Fibroblast of lung (primary cell): ENCODE measurements around the gene CIAO3. TPM values are rescaled to one million over a fixed set of nuclear protein-coding genes. Genes with fewer than 3 reads are reported as not detected.
A peak's percentile ranks its signal among the peaks of the same experiment; 100 is the strongest.

Source experiments
- DNase-seq, 2 donors: peaks; one replicate each; pipeline versions ENCODE4 v3.0.0 to v3.0.0-alpha.2; 2010; ENCODE audit warnings: low read depth in 2 of 2
- H2AFZ ChIP-seq: 2 replicates; pipeline ENCODE4 v1.5.1; 2012; ENCODE audit warnings: low read length, control low read depth, inconsistent platforms
- H3K27ac ChIP-seq: 2 replicates; pipeline ENCODE4 v1.5.1; 2011; ENCODE audit warnings: low read length, control low read depth; ENCODE audit not compliant: insufficient read depth
- H3K27me3 ChIP-seq: 2 replicates; pipeline ENCODE4 v1.5.1; 2011; ENCODE audit warnings: mild to moderate bottlenecking, low read length; ENCODE audit not compliant: control insufficient read depth, insufficient read depth
- H3K36me3 ChIP-seq: 2 replicates; pipeline ENCODE4 v1.5.1; 2011; ENCODE audit warnings: low read length; ENCODE audit not compliant: control insufficient read depth, insufficient read depth
- H3K4me1 ChIP-seq: 2 replicates; pipeline ENCODE4 v1.5.1; 2011; ENCODE audit warnings: low read length; ENCODE audit not compliant: control insufficient read depth, insufficient read depth; ENCODE audit errors: extremely low read depth
- H3K4me2 ChIP-seq: 2 replicates; pipeline ENCODE4 v1.5.1; 2011; ENCODE audit warnings: low read length, control low read depth; ENCODE audit not compliant: insufficient read depth; ENCODE audit errors: extremely low read depth
- H3K4me3 ChIP-seq, 4 experiments: fragments of 200-600 bp in 1 of 4; sonication (generic) in 1 of 4; replicated peaks in 1 of 4; 2 replicates each; pipeline ENCODE4 v1.5.1; 2011 to 2016; ENCODE audit warnings: low read length in 4 of 4, low read depth in 3 of 4, mild to moderate bottlenecking in 3 of 4, control low read depth in 2 of 4, inconsistent platforms in 1 of 4, mixed read lengths in 1 of 4; ENCODE audit not compliant: insufficient read depth in 1 of 4; ENCODE audit errors: control extremely low read depth in 1 of 4
- H3K79me2 ChIP-seq: 2 replicates; pipeline ENCODE4 v1.5.1; 2012; ENCODE audit warnings: mild to moderate bottlenecking, low read length, inconsistent platforms; ENCODE audit not compliant: control insufficient read depth, insufficient read depth
- H3K9ac ChIP-seq: 2 replicates; pipeline ENCODE4 v1.5.1; 2011; ENCODE audit warnings: mild to moderate bottlenecking, low read length, control low read depth; ENCODE audit not compliant: insufficient read depth
- H3K9me3 ChIP-seq: 2 replicates; pipeline ENCODE4 v1.5.1; 2012; ENCODE audit warnings: low read depth, low read length; ENCODE audit not compliant: control insufficient read depth, insufficient read depth
- H4K20me1 ChIP-seq: 2 replicates; pipeline ENCODE4 v1.5.1; 2011; ENCODE audit warnings: low read length; ENCODE audit not compliant: control insufficient read depth, insufficient read depth; ENCODE audit errors: extremely low read depth
- EZH2 ChIP-seq: IDR thresholded peaks from 2 replicates; pipeline ENCODE4 v1.5.1; 2012; ENCODE audit warnings: low read length, control low read depth, mild to moderate bottlenecking; ENCODE audit errors: missing control alignments
- polyA plus RNA-seq, 2 donors: library from polyadenylated mRNA; depleted of rRNA in 1 of 2; stranded (reverse) in 1 of 2; unstranded in 1 of 2; fragments of >200 nt; gene quantifications; 2 replicates each; pipeline ENCODE4 v1.2.1, GENCODE V29; 2011 to 2012; ENCODE audit warnings: missing spikeins in 1 of 2
- total RNA-seq: library from RNA; depleted of rRNA; stranded (reverse); fragments of >200 nt; gene quantifications from 2 replicates; pipeline ENCODE4 v1.2.1, GENCODE V29; 2014
- TF ChIP-seq, protein P1 (sequence below), 2 donors: IDR thresholded peaks in 1 of 2; conservative IDR thresholded peaks in 1 of 2; 1 replicate in 1 of 2; 2 replicates in 1 of 2; pipeline ENCODE4 v1.5.1; 2011 to 2012; ENCODE audit warnings: low read length in 2 of 2, control low read depth in 1 of 2, inconsistent platforms in 1 of 2, low read depth in 1 of 2, mild to moderate bottlenecking in 1 of 2

Gene CIAO3
- total and polyA plus RNA-seq, 2 donors (not counting 1 experiment from before 2014, with no cell fraction given): 9.3 to 31.0 TPM

DNA sequence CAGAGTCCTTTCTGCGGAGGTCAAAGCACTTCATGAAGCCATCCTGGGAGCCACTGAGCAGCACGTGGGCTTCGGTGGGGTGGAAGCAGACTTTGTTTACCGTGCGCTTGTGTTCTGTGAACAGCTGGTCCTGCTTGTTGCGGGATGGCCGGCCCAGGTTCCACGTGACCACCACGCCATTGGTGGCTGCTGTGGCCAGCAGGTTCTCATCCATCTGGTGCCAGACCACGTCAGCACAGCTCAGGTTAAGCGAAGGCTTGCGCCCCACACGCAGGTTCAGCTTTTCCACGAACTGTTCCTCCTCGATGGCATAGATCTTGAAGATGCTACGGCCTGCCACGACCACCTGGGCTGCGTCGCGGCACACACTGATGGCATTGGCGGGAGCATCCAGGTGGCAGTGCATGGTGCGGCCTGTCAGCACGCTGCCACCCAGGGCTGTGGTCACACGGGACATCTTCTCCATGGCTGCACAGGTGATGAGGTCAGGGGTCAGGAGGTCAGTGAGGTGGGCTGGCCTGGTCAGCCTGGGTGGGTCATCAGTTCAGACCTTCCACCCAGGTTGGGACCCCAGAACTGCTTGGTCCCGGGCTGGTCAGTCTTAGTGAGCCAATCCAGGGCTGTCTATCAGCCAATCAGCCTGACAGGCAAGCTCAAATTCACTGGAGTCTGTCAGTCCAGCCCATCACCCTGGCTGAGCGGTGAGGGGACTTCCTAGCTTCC, 51.5 kb downstream of the CIAO3 start:
- Histone ChIP-seq H3K36me3 (peaks cover 18% of the 10 kb centered on the region), H3K4me1 (peaks cover 3% of the 10 kb centered on the region), H3K27ac (peak overlapping the region; percentile 67)

DNA sequence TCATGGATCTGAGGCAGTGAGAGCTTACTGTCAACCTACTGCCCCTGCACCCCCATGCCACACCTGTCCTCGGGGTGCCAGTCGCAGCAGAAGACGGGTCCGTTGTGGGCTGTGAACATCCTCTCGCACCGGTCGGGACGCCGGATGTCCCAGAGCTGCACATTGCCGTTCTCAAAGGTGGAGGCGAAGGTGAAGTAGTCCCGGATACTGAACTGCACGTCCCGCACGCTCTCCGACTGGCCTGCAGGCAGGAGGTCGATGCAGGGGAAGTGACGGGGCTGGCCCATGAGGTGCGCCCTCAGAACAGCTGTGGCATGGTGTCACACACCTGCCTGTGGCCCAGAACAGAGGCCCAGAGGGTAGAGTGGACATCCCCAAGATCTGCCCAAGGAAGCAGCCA, 53.3 kb downstream of the CIAO3 start:
- TF ChIP-seq, protein P1, sequence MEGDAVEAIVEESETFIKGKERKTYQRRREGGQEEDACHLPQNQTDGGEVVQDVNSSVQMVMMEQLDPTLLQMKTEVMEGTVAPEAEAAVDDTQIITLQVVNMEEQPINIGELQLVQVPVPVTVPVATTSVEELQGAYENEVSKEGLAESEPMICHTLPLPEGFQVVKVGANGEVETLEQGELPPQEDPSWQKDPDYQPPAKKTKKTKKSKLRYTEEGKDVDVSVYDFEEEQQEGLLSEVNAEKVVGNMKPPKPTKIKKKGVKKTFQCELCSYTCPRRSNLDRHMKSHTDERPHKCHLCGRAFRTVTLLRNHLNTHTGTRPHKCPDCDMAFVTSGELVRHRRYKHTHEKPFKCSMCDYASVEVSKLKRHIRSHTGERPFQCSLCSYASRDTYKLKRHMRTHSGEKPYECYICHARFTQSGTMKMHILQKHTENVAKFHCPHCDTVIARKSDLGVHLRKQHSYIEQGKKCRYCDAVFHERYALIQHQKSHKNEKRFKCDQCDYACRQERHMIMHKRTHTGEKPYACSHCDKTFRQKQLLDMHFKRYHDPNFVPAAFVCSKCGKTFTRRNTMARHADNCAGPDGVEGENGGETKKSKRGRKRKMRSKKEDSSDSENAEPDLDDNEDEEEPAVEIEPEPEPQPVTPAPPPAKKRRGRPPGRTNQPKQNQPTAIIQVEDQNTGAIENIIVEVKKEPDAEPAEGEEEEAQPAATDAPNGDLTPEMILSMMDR (conservative IDR thresholded peaks at IDR 0.05 in 1 of 2, IDR thresholded peaks at IDR 0.05 in 1 of 2; ENCODE audit: low read depth in 1 of 2, low read length in 2 of 2): no peak
- TF ChIP-seq EZH2: no peak
- H3K27ac ChIP-seq: no peak overlapping the region
- no peak overlapping the region for H2AFZ ChIP-seq
- DNase-seq: no peak
- no peaks in the 10 kb centered on the region for H3K27me3 ChIP-seq
- H3K79me2 ChIP-seq: peaks cover 19% of the 10 kb centered on the region
- H4K20me1 ChIP-seq: no peaks in the 10 kb centered on the region
- no peaks in the 10 kb centered on the region for H3K9me3 ChIP-seq
- H3K4me2 ChIP-seq: no peak overlapping the region
- peaks cover 27% of the 10 kb centered on the region for H3K36me3 ChIP-seq
- H3K9ac ChIP-seq: no peak overlapping the region
- no peak overlapping the region for H3K4me3 ChIP-seq
- peaks cover 9% of the 10 kb centered on the region for H3K4me1 ChIP-seq

More for the DNA sequence above, 51.5 kb downstream of the CIAO3 start:
- Histone ChIP-seq H2AFZ (peak overlapping the region; percentile 6), H3K9ac (peak overlapping the region; percentile 73), H3K9me3 (no peaks in the 10 kb centered on the region), H3K4me2 (peak overlapping the region; percentile 91), H4K20me1 (no peaks in the 10 kb centered on the region), H3K79me2 (peaks cover 6% of the 10 kb centered on the region), H3K27me3 (peaks cover 11% of the 10 kb centered on the region), H3K4me3 (peak overlapping the region; percentile 67 to 84 (median 78))
- no peak for DNase-seq
- no peak for TF ChIP-seq EZH2
- TF ChIP-seq, protein P1 (conservative IDR thresholded peaks at IDR 0.05 in 1 of 2, IDR thresholded peaks at IDR 0.05 in 1 of 2; ENCODE audit: low read depth in 1 of 2, low read length in 2 of 2): no peak

DNA sequence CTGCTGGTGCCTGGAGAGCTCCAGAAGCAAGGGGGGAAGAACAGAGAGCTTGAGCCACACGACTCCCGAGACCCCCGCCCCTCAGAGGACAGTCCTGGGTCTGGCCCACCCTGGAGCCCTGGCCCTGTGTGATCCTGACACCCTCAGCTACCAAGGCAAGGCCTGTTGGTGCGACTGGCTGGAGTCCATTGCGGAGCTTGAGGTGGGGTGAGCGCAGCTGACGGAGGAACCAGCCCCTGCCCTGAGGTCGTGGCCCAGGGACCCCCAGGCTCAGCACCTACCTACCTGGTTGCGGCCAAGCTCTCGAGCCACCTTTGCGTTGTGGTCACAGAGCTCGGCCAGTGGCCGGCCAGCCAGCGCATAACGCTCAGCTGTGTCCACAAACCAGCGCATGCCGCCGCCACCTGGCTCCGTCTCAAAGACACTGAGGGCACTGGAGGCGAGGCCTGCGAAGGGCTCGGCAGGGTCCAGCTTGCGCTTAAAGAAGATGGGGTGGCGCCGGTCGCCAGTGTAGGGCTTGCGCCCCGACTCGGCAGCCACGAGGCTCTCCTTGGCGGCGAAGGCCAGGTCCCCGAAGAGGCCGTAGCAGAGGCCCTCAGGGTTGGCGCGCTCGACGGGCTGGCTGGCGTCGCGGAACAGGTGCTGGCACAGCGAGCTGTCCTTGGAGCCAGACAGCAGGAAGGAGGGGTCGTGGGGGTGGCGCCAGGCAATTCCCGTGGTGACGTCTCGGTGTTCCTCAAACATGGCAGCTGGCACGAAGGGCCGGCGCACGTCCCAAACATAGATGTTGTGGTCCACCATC, 54.1 kb downstream of the CIAO3 start:
- H3K4me3 ChIP-seq: no peak overlapping the region
- no peaks in the 10 kb centered on the region for H3K27me3 ChIP-seq
- no peaks in the 10 kb centered on the region for H3K9me3 ChIP-seq
- H3K79me2 ChIP-seq: peaks cover 28% of the 10 kb centered on the region
- H3K27ac ChIP-seq: no peak overlapping the region
- H2AFZ ChIP-seq: no peak overlapping the region
- peaks cover 35% of the 10 kb centered on the region for H3K36me3 ChIP-seq
- H3K4me1 ChIP-seq: peaks cover 14% of the 10 kb centered on the region
- H4K20me1 ChIP-seq: no peaks in the 10 kb centered on the region
- no peak for TF ChIP-seq EZH2
- TF ChIP-seq, protein P1 (conservative IDR thresholded peaks at IDR 0.05 in 1 of 2, IDR thresholded peaks at IDR 0.05 in 1 of 2; ENCODE audit: low read depth in 1 of 2, low read length in 2 of 2): no peak
- no peak overlapping the region for H3K9ac ChIP-seq
- DNase-seq: no peak
- H3K4me2 ChIP-seq: no peak overlapping the region
